Urinary bladder (tissue), 4 donors: ENCODE data around the gene GHR. TPM values are rescaled to one million over a fixed set of nuclear protein-coding genes. Genes with fewer than 3 reads are reported as not detected.
A peak's percentile ranks its signal among the peaks of the same experiment; 100 is the strongest.
"Not testable (repeated sequence)": the region's sequence is repeated elsewhere in the genome, so short reads cannot be mapped to it uniquely, and the experiment has no call there.

ENCODE experiments used
- DNase-seq: peaks from one replicate; pipeline ENCODE4 v3.0.0-alpha.2; 2015; ENCODE audit errors: extremely low spot score
- H3K27ac ChIP-seq: one replicate; pipeline ENCODE4 v1.5.1; 2013; ENCODE audit warnings: low read depth, mild to moderate bottlenecking, moderate library complexity
- H3K36me3 ChIP-seq: one replicate; pipeline ENCODE4 v1.6.1; 2013; ENCODE audit warnings: mild to moderate bottlenecking, moderate library complexity; ENCODE audit not compliant: insufficient read depth
- H3K4me1 ChIP-seq: one replicate; pipeline ENCODE4 v1.6.1; 2013; ENCODE audit warnings: mild to moderate bottlenecking, moderate library complexity; ENCODE audit not compliant: insufficient read depth
- H3K4me3 ChIP-seq: one replicate; pipeline ENCODE4 v1.5.1; 2013; ENCODE audit warnings: low read depth, low read length
- WGBS: extraction: QIAGEN DNeasy Blood & Tissue Kit; methylation state at CpG from one replicate; pipeline ENCODE4 v1.1.7; 2013; 5-methylcytosine and 5-hydroxymethylcytosine counted together
- polyA plus RNA-seq: library from polyadenylated mRNA; stranded (reverse); fragments of 200-250 nt; gene quantifications from one replicate; pipeline ENCODE4 v1.2.3, GENCODE V29; 2013
- total RNA-seq: library from RNA; depleted of rRNA; stranded (reverse); fragments of >200 nt; gene quantifications from one replicate; pipeline ENCODE4 v1.2.3, GENCODE V29; 2014
- donor health status: healthy with polysubstance abuse.
- donor health status: healthy.

Gene GHR
- total and polyA plus RNA-seq, 2 donors: 10.1 to 34.6 TPM

- Histone ChIP-seq H3K27ac (no peak overlapping the region), H3K36me3 (peaks cover 4% of the 10 kb centered on the region), H3K4me1 (no peaks in the 10 kb centered on the region), H3K4me3 (no peak overlapping the region)
- WGBS: 68% methylated on average over 6 of the region's 6 CpGs
- DNase-seq: no peak
Measured at GRCh38 chr5:42720251-42720650, 297.0 kb downstream of the GHR start.

GRCh38 chr5:42721484-42721883 is 298.2 kb downstream of the GHR start:
- Histone ChIP-seq H3K4me1 (no peaks in the 10 kb centered on the region), H3K27ac (no peak overlapping the region), H3K4me3 (no peak overlapping the region), H3K36me3 (no peaks in the 10 kb centered on the region)
- no peak for DNase-seq

GRCh38 chr5:42734531-42735058 is 311.4 kb downstream of the GHR start:
- not testable (repeated sequence) for H3K4me3 ChIP-seq, H3K36me3 ChIP-seq, H3K27ac ChIP-seq, H3K4me1 ChIP-seq, DNase-seq
- whole genome bisulfite sequencing: 97% methylated on average over 15 of the region's 24 CpGs

- no peak for DNase-seq
- H3K4me3 ChIP-seq: no peak overlapping the region
- no peak overlapping the region for H3K27ac ChIP-seq
- WGBS: 99% methylated on average over 1 of the region's 1 CpG
- H3K4me1 ChIP-seq: no peaks in the 10 kb centered on the region
- H3K36me3 ChIP-seq: no peaks in the 10 kb centered on the region
Measured at GRCh38 chr5:42740920-42741319, 317.7 kb downstream of the GHR start.

GRCh38 chr5:42745426-42745825 is 322.2 kb downstream of the GHR start:
- 25% methylated on average over 4 of the region's 4 CpGs for WGBS
- H3K4me3 ChIP-seq: no peak overlapping the region
- DNase-seq: no peak
- H3K27ac ChIP-seq: no peak overlapping the region
- H3K36me3 ChIP-seq: no peaks in the 10 kb centered on the region
- no peaks in the 10 kb centered on the region for H3K4me1 ChIP-seq

GRCh38 chr5:42745856-42746255 is 322.6 kb downstream of the GHR start:
- Histone ChIP-seq H3K27ac (no peak overlapping the region), H3K4me1 (no peaks in the 10 kb centered on the region), H3K4me3 (no peak overlapping the region), H3K36me3 (no peaks in the 10 kb centered on the region)
- no peak for DNase-seq
- WGBS: 98% methylated on average over 3 of the region's 3 CpGs

GRCh38 chr5:42749020-42749419 is 325.8 kb downstream of the GHR start:
- Histone ChIP-seq H3K27ac (no peak overlapping the region), H3K4me1 (no peaks in the 10 kb centered on the region), H3K4me3 (no peak overlapping the region), H3K36me3 (no peaks in the 10 kb centered on the region)
- DNase-seq: no peak

- no peak for DNase-seq
- no peaks in the 10 kb centered on the region for H3K36me3 ChIP-seq
Measured at GRCh38 chr5:42750507-42750906, 327.3 kb downstream of the GHR start.

GRCh38 chr5:42751044-42751443 is 327.8 kb downstream of the GHR start:
- H3K4me1 ChIP-seq: no peaks in the 10 kb centered on the region
- H3K27ac ChIP-seq: no peak overlapping the region
- no peaks in the 10 kb centered on the region for H3K36me3 ChIP-seq
- H3K4me3 ChIP-seq: no peak overlapping the region
- 73% methylated on average over 5 of the region's 5 CpGs for WGBS
- DNase-seq: no peak

More at GRCh38 chr5:42750507-42750906, 327.3 kb downstream of the GHR start:
- Histone ChIP-seq H3K4me1 (no peaks in the 10 kb centered on the region), H3K4me3 (no peak overlapping the region), H3K27ac (no peak overlapping the region)
- WGBS: 97% methylated on average over 5 of the region's 5 CpGs

- no peak for DNase-seq
- WGBS: 73% methylated on average over 3 of the region's 3 CpGs
- Histone ChIP-seq H3K36me3 (no peaks in the 10 kb centered on the region), H3K4me1 (no peaks in the 10 kb centered on the region), H3K27ac (no peak overlapping the region), H3K4me3 (no peak overlapping the region)
Measured at GRCh38 chr5:42753099-42753498, 329.9 kb downstream of the GHR start.

- Histone ChIP-seq H3K4me3 (peak within 1 kb of the TSS; percentile 14), H3K36me3 (no peaks in the 10 kb centered on the region), H3K27ac (no peak within 1 kb of the TSS), H3K4me1 (no peaks in the 10 kb centered on the region)
- DNase-seq: no peak
- WGBS: 27% methylated on average over 35 of the region's 35 CpGs
Measured at GRCh38 chr5:42756606-42757601, 333.7 kb downstream of the GHR start, which contains the start of gene CCDC152. Gene CCDC152, plus strand, starts transcription at chr5:42756818. Its CDS starts 2,304 bp downstream, at chr5:42759122.

- no peak for DNase-seq
- Histone ChIP-seq H3K4me1 (no peaks in the 10 kb centered on the region), H3K27ac (no peak overlapping the region), H3K4me3 (no peak overlapping the region), H3K36me3 (no peaks in the 10 kb centered on the region)
- 77% methylated on average over 2 of the region's 2 CpGs for WGBS
Measured at GRCh38 chr5:42759456-42759855, 336.2 kb downstream of the GHR start.

- DNase-seq: no peak
- Histone ChIP-seq H3K4me3 (no peak overlapping the region), H3K36me3 (no peaks in the 10 kb centered on the region), H3K27ac (no peak overlapping the region), H3K4me1 (no peaks in the 10 kb centered on the region)
- WGBS: 83% methylated on average over 4 of the region's 4 CpGs
Measured at GRCh38 chr5:42760426-42760825, 337.2 kb downstream of the GHR start.

- DNase-seq: no peak
- Histone ChIP-seq H3K27ac (no peak overlapping the region), H3K4me1 (no peaks in the 10 kb centered on the region), H3K36me3 (no peaks in the 10 kb centered on the region), H3K4me3 (no peak overlapping the region)
- WGBS: 99% methylated on average over 1 of the region's 1 CpG
Measured at GRCh38 chr5:42761791-42762190, 338.6 kb downstream of the GHR start.
